ENCODE results near the gene GPC1.

The GPC1 gene

DNA sequence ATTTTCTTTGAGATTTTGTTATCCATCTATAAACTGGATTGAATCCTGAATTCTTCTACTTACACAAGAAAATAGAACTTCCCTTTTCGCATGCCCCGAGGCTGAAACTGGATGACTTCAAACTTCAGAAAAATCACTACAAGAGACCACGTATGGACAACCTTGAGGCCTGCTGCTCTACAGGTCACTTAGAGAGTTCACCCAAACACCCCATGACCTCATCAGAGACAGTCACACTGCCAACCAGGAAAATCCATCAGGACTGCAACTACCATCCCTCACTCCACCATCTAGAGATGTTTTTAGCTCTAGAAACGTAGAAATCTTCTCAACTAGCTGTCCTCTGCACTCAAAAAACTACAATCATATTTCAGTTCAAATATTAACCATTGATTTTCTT lies 18.6 kb upstream of the GPC1 start:
- TF ChIP-seq, protein P1, sequence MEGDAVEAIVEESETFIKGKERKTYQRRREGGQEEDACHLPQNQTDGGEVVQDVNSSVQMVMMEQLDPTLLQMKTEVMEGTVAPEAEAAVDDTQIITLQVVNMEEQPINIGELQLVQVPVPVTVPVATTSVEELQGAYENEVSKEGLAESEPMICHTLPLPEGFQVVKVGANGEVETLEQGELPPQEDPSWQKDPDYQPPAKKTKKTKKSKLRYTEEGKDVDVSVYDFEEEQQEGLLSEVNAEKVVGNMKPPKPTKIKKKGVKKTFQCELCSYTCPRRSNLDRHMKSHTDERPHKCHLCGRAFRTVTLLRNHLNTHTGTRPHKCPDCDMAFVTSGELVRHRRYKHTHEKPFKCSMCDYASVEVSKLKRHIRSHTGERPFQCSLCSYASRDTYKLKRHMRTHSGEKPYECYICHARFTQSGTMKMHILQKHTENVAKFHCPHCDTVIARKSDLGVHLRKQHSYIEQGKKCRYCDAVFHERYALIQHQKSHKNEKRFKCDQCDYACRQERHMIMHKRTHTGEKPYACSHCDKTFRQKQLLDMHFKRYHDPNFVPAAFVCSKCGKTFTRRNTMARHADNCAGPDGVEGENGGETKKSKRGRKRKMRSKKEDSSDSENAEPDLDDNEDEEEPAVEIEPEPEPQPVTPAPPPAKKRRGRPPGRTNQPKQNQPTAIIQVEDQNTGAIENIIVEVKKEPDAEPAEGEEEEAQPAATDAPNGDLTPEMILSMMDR (IDR thresholded peaks at IDR 0.05; ENCODE audit: control insufficient read depth, insufficient read depth, low read depth, low read length, missing control alignments), result no peak
- H3K4me3 ChIP-seq (ENCODE audit: control insufficient read depth, low read depth, low read length), result no peak overlapping the region
- no peak for DNase-seq (ENCODE audit: low read depth)

DNA sequence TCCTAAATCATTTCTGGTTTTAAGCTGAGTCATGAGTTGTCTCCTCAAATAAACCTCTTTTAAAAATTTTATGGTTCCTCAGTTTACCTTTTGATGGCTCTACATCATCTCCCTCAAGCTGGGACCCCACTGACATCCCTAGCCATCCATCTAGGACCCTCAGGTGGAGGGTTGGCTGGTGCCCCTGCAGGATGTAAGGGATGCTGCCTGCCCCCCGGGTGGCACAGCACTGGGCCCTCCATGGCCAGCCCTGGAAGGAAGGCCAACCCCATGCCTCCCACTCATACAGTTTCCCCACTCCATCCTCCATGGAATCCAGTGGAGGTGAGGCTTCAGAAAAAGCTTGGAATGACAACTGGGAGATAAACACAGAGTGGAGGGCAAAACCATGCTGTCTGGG lies 17.2 kb upstream of the GPC1 start:
- H3K4me3 ChIP-seq (ENCODE audit: control insufficient read depth, low read depth, low read length), result no peak overlapping the region
- TF ChIP-seq, protein P1 (IDR thresholded peaks at IDR 0.05; ENCODE audit: control insufficient read depth, insufficient read depth, low read depth, low read length, missing control alignments), result no peak
- DNase-seq (ENCODE audit: low read depth), result no peak

DNA sequence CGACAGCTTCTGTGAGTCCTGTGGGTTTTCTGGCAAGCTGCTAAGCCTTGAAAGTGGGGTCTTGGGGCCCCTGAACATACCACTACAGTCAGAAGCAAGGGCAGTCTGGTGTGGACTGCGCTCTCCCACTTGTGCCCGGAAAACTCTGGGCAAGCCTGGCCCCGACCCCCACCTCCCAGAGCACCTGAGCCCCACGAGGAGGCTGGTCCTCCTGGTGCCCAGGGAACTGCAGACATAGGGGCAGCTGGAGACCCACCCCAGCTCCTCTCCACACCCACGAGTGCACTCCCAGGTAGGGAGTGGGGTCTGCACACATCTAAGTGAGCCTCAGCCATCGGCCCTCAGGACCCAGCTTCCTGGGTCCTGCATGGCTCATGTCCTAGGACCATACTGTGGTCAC lies 16.2 kb upstream of the GPC1 start:
- no peak for DNase-seq (ENCODE audit: low read depth)
- TF ChIP-seq, protein P1 (IDR thresholded peaks at IDR 0.05; ENCODE audit: control insufficient read depth, insufficient read depth, low read depth, low read length, missing control alignments), result no peak
- no peak overlapping the region for H3K4me3 ChIP-seq (ENCODE audit: control insufficient read depth, low read depth, low read length)

DNA sequence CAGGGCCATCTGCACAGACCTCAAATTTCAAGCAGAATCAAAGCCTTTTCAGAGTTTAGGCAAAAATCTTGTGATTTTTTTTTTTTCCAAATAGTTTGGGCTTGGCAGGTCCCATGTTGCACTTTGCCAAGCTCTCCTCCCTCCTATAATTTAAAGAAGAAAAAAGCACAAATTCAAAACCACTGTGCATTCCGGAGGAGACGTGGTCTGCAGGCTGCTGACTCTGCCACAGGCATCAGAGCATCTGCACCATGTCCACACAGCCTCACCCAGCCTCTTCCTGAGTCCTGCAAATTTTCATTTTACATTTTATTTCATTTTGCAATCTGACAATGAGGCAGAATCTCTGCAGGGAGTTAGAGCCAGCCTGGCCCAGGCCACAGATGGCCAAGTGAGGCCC lies 15.7 kb upstream of the GPC1 start:
- DNase-seq (ENCODE audit: low read depth), result no peak
- TF ChIP-seq, protein P1 (IDR thresholded peaks at IDR 0.05; ENCODE audit: control insufficient read depth, insufficient read depth, low read depth, low read length, missing control alignments), result no peak
- H3K4me3 ChIP-seq (ENCODE audit: control insufficient read depth, low read depth, low read length), result no peak overlapping the region

DNA sequence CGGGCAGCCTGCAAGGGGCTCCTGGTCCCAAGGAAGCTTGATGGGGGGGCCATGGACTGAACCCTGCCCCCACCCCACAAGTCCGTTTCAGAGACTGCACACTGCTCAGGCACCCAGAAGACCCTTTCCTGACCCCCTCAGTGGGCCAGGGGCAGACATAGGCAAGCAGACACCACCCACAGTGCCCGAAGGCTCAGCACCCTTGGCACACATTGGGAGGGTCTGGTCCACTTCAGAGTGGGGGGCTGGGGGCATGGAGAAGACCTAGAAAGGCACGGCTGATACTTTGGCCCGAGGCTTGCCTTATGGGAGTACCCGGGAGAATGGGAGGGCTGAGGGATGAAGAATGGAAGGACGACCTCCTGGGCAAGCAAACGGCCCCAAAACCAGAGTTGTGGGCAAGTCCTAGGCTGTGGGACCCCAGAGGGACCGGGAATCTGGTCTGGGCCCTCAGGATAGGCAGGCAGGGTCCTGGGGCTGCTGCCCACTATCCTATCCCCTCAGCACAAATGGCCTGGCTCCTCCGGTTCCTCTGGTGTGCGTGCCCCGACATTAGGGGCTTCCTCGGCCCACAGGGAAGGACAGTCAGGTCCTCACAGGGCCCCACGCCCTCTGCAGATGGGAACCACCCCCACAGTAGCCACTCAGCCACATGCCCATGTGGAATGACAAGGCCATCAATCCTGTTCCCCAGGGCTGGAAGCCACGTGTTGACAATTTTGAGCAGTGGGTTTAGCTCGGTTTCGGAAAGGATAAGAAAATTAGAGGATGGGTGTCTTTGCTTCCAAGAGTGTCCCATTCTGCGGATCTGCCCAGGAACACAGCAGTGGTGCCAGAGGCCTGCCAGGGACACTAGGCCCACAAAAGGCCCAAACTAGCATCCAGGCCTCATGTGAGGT lies 15.0 kb upstream of the GPC1 start:
- TF ChIP-seq, protein P1 (IDR thresholded peaks at IDR 0.05; ENCODE audit: control insufficient read depth, insufficient read depth, low read depth, low read length, missing control alignments), result no peak
- H3K4me3 ChIP-seq (ENCODE audit: control insufficient read depth, low read depth, low read length), result no peak overlapping the region
- no peak for DNase-seq (ENCODE audit: low read depth)

DNA sequence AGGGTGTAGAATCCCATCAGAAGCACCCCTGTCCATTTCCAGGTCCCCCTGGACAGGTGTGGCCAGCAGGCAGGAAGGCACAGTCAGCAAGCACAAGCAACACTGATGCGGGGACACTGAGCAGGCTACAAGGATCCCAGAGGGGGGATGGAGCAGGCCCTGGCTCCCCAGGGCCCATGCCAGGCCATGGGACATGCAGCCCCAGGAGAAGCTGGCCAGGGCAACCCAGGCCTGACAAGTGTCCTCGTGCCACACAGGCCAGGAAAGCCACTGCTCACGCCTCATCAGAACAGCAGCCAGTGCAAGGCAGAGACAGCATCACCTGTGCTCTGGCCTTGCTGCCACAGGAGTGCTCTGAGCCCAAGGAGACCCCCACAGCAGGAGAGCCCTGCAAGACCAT lies 14.1 kb upstream of the GPC1 start:
- TF ChIP-seq, protein P1 (IDR thresholded peaks at IDR 0.05; ENCODE audit: control insufficient read depth, insufficient read depth, low read depth, low read length, missing control alignments), result no peak

More for the DNA sequence above, 14.1 kb upstream of the GPC1 start:
- no peak for DNase-seq (ENCODE audit: low read depth)
- no peak overlapping the region for H3K4me3 ChIP-seq (ENCODE audit: control insufficient read depth, low read depth, low read length)
